Activated CD4-positive, alpha-beta T cell treated with anti-CD3 and anti-CD28 coated beads, Interleukin-2, Interleukin-6, amounts not matched to agents 100 ng/mL and 50 ng/mL, durations not matched to agents 16 hours and 8 hours (primary cell): ENCODE measurements around the gene CDC25B.

Source experiments
- DNase-seq: peaks from one replicate; pipeline ENCODE4 v3.0.0-alpha.2; 2020

The CDC25B gene

GRCh38 chr20:3795511-3796468 lies at the start of gene CDC25B:
Gene CDC25B (plus strand): TSS chr20:3796310. CDS start chr20:3796532, 222 bp downstream.
- peak; percentile 95 for DNase-seq

GRCh38 chr20:3747471-3747870 lies 48.6 kb upstream of the CDC25B start:
- DNase-seq = no peak

GRCh38 chr20:3748073-3748472 lies 48.0 kb upstream of the CDC25B start:
- DNase-seq = no peak

GRCh38 chr20:3749087-3749688 lies 46.9 kb upstream of the CDC25B start:
- DNase-seq = no peak

GRCh38 chr20:3749689-3750531 lies 46.2 kb upstream of the CDC25B start:
- peak; percentile 58 for DNase-seq

- DNase-seq = no peak
These were observed 44.8 kb upstream of the CDC25B start for GRCh38 chr20:3751305-3751674.

- peak; percentile 54 for DNase-seq
These were observed 44.3 kb upstream of the CDC25B start for GRCh38 chr20:3751675-3752385.

GRCh38 chr20:3752386-3752759 lies 43.7 kb upstream of the CDC25B start:
- no peak for DNase-seq

- DNase-seq = peak; percentile 64
These were observed 43.0 kb upstream of the CDC25B start for GRCh38 chr20:3753098-3753497.

GRCh38 chr20:3753501-3754275 lies 42.4 kb upstream of the CDC25B start:
- DNase-seq = no peak

- DNase-seq = no peak
These were observed 41.9 kb upstream of the CDC25B start for GRCh38 chr20:3754276-3754630.

- DNase-seq = no peak
These were observed 40.8 kb upstream of the CDC25B start for GRCh38 chr20:3755269-3755668.

- DNase-seq = no peak
These were observed 40.2 kb upstream of the CDC25B start for GRCh38 chr20:3755814-3756480.

GRCh38 chr20:3757268-3757667 lies 38.8 kb upstream of the CDC25B start:
- no peak for DNase-seq

GRCh38 chr20:3758566-3758965 lies 37.5 kb upstream of the CDC25B start:
- DNase-seq = no peak

GRCh38 chr20:3759316-3759823 lies 36.7 kb upstream of the CDC25B start:
- DNase-seq = no peak

- DNase-seq = no peak
These were observed 36.2 kb upstream of the CDC25B start for GRCh38 chr20:3759884-3760283.

GRCh38 chr20:3760655-3761348 lies 35.3 kb upstream of the CDC25B start:
- DNase-seq = no peak

GRCh38 chr20:3763671-3764601 lies 32.2 kb upstream of the CDC25B start:
- no peak for DNase-seq
